ENCODE data around the gene PAX2. TPM values are rescaled to one million over a fixed set of nuclear protein-coding genes. Genes with fewer than 3 reads are reported as not detected.

The PAX2 gene
- total RNA-seq, 4 donors from 2014 or later, result not detected

DNA sequence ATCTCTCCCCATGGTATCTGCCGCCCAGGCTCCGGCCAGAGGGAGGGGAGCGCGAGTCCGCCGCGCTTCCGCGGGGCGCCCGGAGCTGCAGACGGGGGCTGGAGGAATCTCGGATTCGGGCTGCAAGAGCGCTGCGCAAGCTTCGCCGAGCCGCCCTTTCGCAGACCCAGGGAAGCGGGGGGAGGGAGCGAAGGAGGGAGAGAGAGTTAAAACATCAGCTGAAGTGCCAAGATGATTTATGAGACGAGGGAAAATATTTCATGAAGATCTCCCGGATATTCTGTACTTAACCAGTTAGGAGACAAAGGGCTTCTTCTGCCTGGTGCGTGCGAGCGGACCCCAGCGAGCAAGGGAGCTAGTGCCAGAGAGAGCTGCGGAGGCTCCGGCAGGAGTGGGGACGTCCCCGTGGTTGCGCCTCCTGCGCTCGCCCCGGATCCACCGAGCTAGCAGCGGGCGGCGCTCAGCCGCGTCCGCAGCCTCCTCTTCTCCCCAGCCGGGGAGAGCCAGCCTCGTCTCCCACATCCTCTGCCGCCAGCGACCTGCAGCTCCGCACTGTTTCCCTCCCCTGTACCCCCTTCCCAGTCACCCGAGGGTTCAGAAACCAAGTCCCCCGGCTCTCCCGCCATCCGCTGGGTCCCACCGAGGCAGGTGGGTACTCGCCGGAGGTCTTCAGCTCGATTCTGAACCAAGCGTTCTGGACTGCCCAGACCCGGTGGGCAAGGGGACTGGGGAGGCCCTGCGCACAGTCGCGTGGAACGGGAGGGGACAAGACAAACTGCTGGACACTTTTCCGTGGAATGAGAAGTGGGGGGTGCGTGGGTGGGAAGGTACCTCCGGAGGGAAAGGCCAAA is 1.0 kb upstream of the PAX2 start:
- DNase-seq (ENCODE audit: low spot score in 2 of 2), result no peak
- TF ChIP-seq, protein P1, sequence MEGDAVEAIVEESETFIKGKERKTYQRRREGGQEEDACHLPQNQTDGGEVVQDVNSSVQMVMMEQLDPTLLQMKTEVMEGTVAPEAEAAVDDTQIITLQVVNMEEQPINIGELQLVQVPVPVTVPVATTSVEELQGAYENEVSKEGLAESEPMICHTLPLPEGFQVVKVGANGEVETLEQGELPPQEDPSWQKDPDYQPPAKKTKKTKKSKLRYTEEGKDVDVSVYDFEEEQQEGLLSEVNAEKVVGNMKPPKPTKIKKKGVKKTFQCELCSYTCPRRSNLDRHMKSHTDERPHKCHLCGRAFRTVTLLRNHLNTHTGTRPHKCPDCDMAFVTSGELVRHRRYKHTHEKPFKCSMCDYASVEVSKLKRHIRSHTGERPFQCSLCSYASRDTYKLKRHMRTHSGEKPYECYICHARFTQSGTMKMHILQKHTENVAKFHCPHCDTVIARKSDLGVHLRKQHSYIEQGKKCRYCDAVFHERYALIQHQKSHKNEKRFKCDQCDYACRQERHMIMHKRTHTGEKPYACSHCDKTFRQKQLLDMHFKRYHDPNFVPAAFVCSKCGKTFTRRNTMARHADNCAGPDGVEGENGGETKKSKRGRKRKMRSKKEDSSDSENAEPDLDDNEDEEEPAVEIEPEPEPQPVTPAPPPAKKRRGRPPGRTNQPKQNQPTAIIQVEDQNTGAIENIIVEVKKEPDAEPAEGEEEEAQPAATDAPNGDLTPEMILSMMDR (IDR thresholded peaks at IDR 0.05), result no peak
- no peak for TF ChIP-seq POLR2A (IDR thresholded peaks at IDR 0.05)
- H3K4me3 ChIP-seq (ENCODE audit: low read depth, poor library complexity, severe bottlenecking), result no peak overlapping the region
- intact Hi-C loops (cut with DNase I; ENCODE audit: low total_unique reads), result no loop called here
- WGBS, 2 donors, result 2 to 3% methylated on average over 63 of the region's 65 CpGs

DNA sequence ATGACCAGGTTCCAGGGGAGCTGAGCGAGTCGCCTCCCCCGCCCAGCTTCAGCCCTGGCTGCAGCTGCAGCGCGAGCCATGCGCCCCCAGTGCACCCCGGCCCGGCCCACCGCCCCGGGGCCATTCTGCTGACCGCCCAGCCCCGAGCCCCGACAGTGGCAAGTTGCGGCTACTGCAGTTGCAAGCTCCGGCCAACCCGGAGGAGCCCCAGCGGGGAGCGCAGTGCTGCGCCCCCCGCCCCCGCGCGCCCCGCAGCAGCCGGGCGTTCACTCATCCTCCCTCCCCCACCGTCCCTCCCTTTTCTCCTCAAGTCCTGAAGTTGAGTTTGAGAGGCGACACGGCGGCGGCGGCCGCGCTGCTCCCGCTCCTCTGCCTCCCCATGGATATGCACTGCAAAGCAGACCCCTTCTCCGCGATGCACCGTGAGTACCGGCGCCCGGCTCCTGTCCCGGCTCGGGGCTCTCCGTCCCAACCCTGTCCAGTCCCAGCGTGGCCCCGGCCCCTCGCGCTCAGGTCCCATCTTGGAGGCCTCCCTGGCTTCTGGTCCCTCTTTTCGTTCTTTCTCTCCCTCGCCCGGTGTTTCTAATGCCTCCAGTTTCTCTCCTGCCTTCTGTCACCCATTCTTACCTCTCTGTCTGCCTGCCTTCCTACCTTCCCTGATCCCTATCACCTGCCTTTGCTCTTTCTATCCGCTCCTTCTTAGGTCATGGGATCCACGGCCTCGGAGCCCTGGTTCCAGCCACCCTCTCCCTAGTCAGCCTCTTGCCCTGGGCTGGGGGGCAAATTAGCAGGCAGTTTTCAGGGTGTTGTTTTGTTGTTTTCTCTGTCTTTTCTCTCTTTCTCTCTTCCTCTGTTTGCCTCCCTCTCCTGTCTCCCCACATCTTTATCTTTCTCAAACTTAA is 751 bp downstream of the PAX2 start:
- TF ChIP-seq, protein P1 (IDR thresholded peaks at IDR 0.05), result no peak
- TF ChIP-seq POLR2A (IDR thresholded peaks at IDR 0.05), result no peak
- H3K4me3 ChIP-seq (ENCODE audit: low read depth, poor library complexity, severe bottlenecking), result no peak overlapping the region
- 4 to 7% methylated on average over 37 to 43 of the region's 54 CpGs for WGBS, 2 donors
- no peak for DNase-seq (ENCODE audit: low spot score in 2 of 2)
- intact Hi-C loops (cut with DNase I; ENCODE audit: low total_unique reads), result no loop called here

DNA sequence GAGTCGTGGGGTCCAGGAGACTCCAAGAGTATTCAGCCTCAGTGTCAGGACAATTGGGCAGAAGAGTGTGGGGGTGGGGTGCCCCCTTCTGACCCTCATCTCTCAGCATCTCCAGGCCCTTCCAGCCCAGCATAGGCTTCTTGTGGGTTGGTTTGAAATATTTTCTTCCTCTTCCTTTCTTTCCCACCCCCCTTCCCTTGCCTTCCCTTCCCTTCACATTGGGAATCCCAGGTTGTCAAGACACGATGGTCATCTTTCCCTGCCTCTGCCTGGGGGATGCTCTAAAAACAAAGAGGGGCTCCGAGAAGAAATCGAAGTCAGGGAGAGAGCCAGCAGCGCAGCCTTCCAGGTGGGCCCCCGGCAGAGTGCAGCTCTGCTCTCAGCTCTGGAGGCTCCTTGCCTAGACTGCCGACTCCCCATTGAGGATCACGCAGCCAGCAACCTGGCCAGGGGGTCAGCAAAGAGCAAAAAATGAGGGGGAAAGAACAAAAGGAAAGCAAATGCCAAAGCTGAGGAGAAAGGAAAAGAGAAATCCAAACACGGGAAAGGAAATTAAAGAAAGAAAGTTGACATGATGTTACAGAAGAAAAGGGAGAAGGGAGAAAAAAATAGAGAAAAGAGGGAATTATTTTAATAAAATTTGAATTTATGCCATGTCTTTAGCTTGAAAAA is 1.5 kb downstream of the PAX2 start:
- intact Hi-C loops (cut with DNase I; ENCODE audit: low total_unique reads), result no loop called here
- DNase-seq (ENCODE audit: low spot score in 2 of 2), result no peak
- H3K4me3 ChIP-seq (ENCODE audit: low read depth, poor library complexity, severe bottlenecking), result no peak overlapping the region
- 11 to 22% methylated on average over 9 of the region's 9 CpGs for WGBS, 2 donors
- TF ChIP-seq, protein P1 (IDR thresholded peaks at IDR 0.05), result no peak
- TF ChIP-seq POLR2A (IDR thresholded peaks at IDR 0.05), result no peak

DNA sequence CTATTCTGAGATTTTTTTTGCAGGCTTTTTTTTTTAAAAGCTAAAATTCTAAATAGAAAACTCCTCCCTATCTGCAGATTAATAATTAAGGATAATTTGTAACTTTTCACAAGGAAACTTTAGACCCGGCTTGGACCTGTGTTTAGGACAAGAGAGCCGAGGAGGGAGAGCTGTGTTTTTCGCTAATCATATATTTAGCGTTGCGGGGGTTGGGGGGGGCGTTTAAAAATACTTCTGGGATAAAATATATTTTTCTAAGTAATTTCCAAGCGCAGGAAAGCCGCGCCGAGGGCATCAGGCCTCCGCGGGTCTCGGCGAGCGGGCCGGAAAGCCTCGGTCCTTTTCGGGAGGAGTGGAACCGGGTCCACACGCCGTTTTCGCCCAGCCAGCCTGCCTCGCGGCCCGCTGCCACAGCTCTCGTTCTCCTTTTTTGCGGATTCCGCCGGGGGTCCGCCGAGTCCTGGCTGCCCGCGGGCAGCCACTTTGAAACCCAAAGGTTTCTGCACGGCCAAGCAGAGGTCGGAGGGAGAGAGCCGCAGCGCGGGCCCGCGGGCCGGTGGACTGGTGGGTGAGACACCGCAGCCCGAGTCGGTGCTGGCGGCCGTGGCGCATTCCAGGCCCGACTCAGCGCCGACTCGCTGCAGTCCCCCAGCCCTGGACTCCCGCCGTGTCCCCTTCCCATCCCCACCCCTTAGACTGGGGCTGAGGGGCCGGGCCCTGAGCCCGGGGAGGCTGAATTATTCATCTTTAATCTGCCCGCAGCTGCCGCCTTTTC is 2.3 kb downstream of the PAX2 start:
- no peak for DNase-seq (ENCODE audit: low spot score in 2 of 2)
- no peak overlapping the region for H3K4me3 ChIP-seq (ENCODE audit: low read depth, poor library complexity, severe bottlenecking)
- WGBS, 2 donors, result 5% methylated on average over 34 to 35 of the region's 57 CpGs
- TF ChIP-seq, protein P1 (IDR thresholded peaks at IDR 0.05), result no peak
- TF ChIP-seq POLR2A (IDR thresholded peaks at IDR 0.05), result no peak
- intact Hi-C loops (cut with DNase I; ENCODE audit: low total_unique reads), result no loop called here
